IPS DF 4.7 (cell line): ENCODE measurements around the gene TRABD.

Experiments used
- DNase-seq: peaks from one replicate; pipeline ENCODE4 v3.0.0-alpha.2; 2013; ENCODE audit warnings: low spot score; ENCODE audit errors: extremely low read depth

The TRABD gene

DNA sequence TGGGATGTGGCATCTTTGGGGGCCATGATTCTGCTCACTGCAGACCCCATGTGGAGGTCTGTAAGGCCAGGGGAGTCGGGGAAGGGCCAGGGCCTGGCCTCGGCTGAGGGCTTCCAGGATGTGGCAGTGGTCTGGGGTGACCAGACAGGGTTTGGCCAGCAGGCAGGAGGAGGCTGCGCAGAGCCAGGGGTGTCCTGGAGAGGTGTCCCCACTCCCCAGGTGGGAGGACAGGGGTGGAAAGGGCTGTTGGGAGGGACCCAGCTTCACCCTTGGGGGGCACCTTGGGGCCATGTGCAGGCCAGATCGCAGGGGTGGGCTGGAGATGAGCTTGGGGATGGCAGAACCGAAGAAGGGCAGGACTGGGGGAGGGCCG, 11.7 kb upstream of the TRABD start:
- DNase-seq: no peak

DNA sequence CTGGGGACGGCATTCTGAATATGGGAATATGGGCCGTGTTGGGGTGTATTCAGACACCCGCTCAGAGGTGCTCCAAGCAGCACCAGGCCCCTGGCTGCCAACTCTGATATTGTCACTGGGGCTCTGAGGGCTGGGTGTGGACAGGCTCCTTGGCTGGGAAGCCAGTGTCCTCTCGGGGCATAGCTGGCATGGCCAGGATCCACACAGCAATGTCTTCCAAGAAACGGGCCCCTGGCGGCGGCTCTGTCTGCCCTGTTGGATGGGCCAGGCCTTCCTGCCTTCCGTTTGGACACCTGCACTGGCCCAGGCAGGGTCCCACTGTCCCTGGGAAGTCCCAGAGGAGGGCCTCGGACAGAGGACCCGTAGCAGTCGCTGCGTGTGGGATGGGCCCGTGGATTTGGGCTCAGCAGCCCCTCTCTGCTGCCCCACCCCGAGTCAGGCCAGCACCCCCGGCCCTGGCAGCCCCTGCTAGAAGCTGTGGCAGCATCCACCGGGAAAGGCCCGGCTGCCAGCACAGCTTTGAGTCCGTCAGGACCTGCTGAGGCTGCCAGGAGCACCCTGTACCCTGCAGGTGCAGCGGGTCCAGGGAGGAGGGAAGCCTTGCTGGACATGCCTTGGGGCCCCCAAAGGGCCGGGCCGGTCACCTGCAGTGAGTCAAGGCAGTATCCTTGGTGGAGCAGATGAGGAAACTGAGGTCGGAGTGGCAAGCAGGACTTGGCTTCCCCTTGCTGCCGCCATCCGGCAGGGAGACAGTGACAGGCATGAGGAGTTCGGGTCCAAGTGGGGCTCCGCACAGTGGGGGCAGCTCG, 11.1 kb upstream of the TRABD start:
- DNase-seq: no peak

DNA sequence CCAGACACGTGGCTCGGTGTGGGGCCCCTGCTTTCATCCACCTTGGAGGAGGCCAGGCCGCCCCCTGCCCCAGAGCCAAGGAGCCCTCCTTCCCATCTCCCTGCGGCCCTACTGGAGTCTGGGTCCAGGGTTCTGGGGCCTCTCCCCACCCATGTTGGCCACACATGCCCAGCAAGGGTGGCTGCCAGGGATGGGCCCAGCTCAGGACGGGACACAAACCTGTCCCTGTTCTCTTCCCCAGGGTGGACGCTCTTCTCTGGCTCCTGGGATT, 10.6 kb upstream of the TRABD start:
- no peak for DNase-seq

DNA sequence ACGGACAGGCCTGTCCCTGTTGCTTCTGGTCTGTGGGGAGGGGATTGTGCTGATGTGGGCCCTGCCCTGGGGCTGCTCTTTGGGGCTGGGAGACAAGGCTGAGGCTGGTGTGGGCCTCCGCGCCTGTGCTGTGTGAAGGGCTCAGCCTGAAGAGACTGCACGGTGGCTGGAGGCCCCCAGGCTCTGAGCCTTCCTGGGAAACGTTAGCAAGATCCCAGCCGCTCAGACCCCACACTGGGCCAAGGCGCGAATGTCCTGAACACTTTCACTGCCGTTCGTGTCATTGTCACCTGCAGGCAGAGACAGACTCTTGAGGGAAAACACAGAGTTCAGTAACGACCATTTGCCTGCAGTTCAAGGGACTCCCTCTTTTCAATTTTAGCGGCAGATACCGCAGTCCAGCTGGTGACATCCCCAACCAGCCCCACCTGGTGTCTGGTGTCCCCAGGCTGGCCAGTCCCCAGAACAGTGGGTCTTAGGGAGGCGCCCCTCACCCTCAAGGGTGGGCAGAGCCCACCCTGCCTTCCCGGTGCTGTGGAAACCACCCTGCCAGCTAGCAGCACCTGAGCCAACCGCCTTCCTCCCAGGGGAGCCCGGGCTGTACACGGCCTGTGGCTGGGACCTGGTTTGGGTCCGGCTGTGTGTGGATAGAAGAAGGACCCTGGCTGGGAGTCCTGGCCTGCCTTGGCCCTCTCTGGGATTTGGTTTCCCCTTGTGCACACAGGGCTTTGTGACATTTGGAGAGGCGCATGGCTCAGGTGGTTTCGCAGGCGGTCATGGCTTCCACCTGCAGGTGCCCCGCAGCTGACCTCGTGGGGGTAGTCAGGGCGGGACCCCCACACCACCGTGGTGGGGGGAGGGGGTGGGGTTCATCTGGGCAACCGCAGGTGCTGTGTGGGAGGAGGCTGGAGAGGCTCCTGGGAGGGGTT, 9.5 kb upstream of the TRABD start:
- DNase-seq: no peak

DNA sequence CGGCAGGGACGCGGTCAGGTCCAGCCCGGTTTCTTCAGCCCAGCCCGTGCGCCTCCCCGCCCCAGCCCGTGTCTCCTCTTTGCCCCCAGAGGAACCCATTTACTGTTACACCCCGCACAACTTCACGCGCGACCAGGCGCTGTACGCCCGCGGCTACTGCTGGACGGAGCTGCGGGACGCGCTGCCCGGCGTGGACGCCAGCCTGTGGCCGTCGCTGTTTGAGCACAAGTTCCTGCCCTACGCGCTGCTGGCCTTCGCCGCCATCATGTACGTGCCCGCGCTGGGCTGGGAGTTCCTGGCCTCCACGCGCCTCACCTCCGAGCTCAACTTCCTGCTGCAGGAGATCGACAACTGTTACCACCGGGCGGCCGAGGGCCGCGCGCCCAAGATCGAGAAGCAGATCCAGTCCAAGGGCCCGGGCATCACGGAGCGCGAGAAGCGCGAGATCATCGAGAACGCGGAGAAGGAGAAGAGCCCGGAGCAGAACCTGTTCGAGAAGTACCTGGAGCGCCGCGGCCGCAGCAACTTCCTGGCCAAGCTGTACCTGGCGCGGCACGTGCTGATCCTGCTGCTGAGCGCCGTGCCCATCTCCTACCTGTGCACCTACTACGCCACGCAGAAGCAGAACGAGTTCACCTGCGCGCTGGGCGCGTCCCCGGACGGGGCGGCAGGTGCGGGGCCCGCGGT, 8.7 kb upstream of the TRABD start:
- no peak for DNase-seq

DNA sequence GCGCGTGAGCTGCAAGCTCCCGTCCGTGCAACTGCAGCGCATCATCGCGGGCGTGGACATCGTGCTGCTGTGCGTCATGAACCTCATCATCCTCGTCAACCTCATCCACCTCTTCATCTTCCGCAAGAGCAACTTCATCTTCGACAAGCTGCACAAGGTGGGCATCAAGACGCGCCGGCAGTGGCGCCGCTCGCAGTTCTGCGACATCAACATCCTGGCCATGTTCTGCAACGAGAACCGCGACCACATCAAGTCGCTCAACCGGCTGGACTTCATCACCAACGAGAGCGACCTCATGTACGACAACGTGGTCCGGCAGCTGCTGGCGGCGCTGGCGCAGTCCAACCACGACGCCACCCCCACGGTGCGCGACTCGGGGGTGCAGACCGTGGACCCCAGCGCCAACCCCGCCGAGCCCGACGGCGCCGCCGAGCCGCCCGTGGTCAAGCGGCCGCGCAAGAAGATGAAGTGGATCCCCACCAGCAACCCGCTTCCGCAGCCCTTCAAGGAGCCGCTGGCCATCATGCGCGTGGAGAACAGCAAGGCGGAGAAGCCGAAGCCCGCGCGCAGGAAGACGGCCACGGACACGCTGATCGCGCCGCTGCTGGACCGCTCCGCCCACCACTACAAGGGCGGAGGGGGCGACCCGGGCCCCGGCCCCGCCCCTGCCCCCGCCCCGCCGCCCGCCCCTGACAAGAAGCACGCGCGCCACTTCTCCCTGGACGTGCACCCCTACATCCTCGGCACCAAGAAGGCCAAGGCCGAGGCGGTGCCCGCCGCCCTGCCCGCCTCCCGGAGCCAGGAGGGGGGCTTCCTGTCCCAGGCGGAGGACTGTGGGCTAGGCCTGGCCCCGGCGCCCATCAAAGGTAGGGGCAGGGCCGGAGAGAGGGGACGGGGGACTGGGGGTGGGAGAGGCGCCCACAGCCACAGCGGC, 7.9 kb upstream of the TRABD start:
- no peak for DNase-seq

DNA sequence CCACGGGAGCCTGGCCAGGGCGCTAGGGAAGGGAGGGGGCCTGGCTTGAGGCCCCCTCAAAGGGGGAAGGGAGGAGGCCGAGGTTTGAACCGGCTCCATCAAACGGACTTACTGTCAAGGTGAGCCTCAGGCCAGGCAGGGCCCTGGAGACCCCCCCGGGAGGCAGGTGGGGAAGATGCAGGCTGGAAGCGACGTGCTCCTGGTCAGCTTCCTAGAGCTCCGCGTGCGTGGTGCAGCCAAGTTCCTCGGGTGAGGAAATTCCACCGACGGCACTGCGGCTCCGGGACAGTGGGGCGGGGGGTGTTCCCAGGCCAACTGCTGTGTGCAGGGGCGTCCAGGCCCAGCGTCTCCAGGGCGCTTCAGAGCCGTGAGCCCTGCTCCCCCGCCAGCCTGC, 7.2 kb upstream of the TRABD start:
- no peak for DNase-seq

DNA sequence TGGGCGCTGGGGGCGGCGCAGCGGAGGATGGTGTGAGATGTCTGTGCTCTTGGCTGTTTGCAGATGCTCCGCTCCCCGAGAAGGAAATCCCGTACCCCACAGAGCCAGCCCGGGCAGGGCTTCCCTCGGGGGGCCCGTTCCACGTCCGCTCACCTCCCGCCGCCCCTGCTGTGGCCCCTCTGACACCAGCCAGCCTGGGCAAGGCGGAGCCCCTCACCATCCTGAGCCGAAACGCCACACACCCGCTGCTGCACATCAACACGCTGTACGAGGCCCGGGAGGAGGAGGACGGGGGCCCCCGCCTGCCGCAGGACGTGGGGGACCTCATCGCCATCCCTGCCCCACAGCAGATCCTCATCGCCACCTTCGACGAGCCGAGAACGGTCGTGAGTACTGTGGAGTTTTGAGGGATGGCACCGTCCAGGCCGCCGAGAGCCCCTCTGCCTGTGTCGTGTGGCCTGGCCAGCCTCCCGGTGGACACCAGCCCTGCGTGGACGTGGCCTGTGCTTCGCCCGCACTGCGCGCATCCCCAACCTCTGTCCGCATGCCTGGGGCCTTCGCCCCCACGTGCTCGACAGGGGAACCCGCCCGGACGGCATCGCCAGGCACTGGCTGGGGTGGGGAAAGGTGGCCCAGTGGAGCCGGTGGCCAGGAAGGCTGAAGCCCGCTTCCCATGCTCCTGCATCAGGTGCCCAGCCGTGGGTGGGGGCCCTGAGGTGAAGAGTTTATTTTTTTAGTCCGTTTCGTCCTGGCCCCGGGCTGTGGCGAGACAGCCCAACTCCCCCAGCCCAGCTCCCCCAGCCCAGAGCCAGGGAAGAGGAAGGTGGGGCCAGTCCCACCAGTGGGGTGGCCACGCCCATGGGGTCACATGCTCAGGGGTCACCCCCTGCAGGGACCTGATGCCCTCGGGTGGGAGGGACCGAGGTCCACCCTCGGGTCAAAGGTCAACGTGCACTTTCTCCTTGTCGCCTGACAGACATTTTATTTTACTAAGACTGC, 6.5 kb upstream of the TRABD start:
- DNase-seq: no peak

DNA sequence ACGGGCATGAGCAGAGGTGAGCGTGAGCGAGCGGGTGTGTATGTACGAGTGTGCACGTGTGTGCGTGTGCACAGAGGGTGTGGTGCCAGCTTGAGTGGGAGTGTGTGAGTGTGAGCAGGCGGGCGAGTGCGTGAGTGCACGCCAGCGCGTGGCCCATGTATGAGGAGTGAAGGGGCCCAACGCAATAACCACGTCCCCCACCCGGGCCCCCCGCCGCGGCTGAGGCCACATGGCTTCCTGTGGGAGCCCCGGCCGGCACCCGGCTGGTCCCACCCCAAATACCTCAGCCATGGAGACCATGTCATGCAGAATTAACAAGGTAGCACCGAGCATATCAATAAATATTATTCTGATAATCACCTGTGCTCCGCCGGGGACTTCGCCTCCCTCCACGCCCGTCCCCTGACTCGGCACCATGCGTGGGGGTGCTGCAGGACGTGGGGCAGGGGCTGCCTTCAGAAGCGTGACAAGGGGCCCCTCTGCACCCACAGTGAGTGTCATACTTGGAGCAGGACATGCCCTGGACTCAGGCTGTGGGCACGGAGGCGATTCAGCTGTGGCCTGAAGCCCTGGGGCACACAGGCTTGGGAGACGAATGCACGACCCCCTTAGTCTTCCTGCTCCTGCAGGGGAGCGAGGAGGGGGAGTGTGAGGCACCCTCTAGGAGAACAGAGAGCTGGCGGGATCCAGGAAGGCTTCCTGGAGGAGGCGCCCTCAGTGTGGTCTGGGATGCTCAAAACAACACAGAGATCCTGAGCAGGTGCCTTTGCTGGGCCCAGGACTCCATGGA, 5.6 kb upstream of the TRABD start:
- no peak for DNase-seq

DNA sequence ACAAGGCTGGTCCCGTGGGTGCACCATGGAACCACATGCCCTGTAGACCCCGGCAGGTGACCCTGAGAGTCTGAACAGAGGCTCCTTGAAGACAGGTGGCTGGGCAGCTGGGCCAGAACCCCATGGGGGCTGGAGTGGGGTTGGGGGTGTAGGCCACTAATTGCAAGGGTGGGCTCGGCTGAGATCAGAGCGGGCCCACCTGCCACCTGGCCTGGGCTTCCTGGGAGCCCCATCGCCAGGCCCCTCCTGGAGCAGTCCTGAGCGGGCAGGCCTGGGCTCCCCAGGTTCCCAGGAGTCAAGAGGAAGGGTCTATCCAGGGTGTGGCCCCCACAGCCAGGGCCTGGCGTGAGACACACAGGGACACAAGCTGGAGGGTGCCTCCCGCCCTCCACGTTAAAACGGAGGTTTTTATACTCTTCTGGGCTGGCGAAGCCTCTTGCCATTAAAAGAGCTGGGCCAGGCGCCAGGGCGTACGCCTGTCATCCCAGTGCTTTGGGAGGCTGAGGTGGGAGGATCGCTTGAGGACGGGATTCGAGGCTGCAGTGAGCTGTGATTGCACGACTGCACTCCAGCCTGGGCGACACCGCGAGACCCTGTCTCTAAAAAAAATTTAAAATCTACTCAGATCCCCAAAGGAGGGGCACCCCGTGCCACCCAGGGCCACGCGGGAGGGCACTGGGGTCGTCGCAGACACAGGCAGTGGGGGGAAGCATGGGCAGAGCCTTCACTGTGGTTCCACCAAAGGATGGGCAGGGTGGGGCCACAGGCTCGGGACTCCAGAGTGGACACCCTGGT, 4.8 kb upstream of the TRABD start:
- DNase-seq: no peak

DNA sequence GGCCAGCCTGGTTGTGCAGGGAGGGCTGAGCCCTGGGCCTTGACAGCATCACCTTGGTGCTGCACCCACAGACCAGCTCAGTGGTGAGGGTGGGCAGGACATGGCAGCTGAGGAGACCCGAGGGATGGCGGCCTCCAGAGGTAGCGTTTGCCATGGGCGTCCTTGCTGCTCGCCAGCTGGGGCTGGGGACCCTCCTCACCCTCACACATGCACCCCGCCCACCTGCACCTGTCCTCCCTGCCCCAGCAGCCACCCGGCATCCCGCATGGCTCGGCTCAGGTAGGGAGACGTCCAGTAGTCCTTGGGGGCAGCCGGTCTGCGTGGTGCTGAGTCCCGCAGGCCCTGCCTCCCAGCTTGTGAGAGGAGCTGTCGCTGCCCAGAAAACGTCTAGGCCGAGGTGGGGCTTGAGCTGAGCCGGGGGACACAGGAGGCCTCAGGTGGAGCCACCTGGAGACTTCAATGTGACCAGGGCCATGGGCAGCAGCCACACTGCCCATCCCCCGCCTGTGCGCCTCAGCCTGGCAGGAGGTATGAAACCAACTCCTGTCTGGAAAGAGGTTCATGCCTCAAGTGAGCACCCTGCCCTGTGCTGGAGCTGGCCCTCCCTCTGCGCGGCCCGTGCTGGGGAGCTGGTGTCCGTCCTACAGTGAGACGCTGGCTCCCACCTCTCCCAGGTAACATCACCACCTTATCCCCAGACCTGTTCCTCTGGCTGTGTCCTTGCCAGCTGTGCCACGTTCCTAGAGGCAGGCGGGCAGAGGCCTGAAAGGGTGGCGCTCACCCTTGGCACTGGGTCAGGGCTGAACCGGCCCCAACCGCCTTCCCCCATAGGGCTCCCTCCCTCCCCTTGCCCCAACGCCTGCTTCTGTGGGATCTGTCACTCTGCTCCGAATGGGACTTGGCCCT, 3.3 kb upstream of the TRABD start:
- no peak for DNase-seq

DNA sequence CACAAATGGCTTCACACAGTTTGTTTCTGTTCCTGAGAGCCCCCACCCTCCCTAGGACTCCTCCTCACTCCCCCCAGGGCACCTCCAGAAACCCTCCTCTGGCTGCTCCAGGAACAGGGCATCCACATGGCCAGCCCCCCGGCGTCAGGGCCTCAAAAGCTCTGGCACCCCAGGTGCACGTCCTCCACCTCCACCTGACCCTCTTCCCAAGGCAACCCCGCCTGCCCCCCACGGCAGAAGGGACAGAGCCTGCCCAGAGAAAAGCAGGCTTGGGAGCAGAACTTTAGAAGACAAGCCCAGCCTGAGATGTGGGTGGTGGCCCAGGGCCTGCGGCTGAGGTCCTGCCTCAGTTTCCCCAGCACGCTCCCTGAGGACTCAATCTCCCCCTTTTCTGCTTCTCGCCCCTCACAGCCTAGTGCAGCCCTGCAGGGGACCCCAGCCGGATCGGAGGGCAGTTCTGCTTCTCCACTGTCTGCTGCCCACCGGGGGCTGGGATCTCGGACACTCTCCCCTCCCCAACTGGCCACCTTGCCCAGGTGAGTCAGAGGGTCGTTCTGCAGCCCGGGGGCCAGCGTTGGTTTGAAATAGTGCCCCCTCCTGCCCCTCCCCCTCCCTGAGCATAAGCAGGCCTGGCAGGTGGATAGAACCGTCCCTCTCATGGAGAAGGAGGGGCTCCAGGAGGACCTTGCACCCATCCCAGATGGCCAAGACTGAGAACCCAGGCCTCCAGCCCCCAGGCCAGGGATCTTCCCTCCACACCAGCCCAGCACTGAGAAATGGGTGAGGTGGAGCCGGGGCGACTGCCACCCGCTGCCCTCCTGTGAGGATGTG, 2.4 kb upstream of the TRABD start:
- no peak for DNase-seq

DNA sequence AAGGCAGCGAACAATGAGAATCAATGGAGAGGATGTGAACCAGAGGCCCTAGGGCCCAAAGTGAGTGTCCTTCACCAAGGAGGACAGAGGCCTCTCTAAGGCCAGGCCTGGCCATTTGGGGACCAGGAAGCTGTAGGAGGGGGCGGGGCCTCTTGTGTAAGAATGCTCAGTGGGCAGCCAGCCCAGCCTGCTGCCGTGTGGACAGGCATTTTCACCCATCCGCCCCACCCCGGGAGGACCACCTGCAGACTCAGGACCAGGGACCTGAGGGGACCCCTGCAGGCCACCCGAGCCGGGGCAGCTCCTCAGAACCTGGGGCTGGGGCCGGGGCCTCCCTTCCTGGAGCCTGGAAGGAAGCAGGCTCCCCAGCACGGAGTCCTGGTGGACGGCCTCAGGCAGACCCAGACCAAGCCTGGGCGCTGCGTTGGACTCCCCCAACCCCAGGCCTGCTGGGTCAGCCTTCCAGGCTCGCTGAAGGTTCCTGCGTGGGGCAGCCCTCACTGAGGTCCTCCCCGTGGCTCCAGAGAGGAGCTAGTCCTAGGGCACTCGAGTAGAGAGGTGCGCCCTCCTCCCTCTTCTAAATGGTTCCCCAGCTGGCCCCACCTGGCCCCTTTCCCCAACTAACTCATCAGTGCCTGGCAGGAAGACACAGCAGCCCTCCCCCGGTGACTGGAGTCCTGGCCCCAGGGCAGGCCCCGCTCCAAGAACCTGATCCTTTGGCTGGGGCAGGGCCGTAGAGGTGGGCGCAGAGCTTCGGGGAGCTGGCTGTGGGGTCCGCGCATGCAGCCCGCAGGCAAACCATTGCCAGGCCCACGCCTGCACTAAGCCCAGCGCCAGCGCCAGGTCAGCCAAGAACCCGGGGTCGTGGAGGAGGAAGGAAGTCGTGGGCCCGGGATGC, 1.5 kb upstream of the TRABD start:
- no peak for DNase-seq

DNA sequence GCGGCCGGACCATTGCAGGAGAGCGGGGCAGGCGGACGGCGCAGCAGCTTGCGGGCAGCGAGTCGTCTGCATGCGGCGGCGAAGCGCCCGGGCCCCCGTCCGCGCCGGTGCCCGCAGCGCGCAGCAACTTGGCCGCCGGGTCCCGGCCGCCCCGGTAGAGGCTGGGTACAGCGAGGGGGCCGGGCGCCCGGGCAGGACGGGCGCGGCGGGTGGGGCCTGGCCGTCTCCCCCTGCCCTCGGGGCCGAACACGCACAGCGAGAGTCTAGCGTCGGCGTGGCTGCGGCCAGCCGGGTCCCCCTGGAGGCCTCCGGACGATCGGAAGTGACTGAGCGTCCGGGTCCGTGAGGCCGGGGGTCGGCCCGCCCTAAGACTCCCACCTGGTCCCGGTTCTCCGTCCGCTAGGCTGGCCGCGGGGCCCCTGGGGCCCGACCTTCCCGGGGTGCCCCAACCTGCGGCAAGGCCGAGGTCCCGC, 775 bp upstream of the TRABD start:
- no peak for DNase-seq

DNA sequence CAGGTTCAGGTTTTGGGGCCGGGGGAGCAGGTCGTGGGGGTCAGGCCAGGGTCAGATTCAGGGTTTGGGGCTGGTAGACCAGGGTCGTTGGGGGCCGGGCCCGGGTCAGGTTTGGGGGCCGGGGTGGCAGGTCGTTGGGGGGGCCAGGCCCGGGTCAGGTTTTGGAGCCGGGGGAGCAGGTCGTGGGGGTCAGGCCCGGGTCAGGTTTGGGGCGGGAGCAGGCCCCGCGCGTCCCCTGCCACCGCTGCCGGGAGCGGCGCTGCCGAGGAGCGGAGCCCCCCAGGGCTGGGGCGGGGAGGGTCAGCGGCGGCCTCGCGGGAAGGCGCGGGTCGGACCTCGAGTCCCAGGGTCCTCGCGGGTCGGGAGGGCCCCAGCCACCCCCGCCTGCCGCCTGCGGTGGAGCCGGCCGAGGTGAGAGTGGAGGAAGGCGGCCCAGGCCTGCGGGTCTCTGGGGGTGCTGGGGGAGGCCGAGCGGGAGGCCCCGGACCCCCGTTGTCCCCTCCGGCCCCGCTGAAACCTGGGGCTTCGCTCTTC, 535 bp downstream of the TRABD start:
- no peak for DNase-seq
